ENCODE results near the gene LAMTOR1. TPM values are rescaled to one million over a fixed set of nuclear protein-coding genes. Genes with fewer than 3 reads are reported as not detected.

Gene LAMTOR1
- total and polyA plus RNA-seq, 2 donors (not counting 1 experiment from before 2014, with no cell fraction given): 71.0 to 104 TPM

- DNase-seq (no peak), ATAC-seq (ENCODE audit: low read depth) (no peak)
- Histone ChIP-seq H3K9ac (ENCODE audit: low read length) (no peak overlapping the region), H2AFZ (ENCODE audit: insufficient read depth, low read depth, low read length, poor library complexity, severe bottlenecking) (no peak overlapping the region), H3K4me3 (ENCODE audit: control extremely low read depth in 1 of 5, extremely low read depth in 1 of 5, insufficient read depth in 1 of 5, low read depth in 2 of 5, low read length in 4 of 5) (no peak overlapping the region), H3K4me1 (ENCODE audit: control insufficient read depth in 2 of 2, insufficient read depth in 2 of 2, low read length in 2 of 2) (peaks cover 11 to 22% of the 10 kb centered on the region in 2 donors), H3K27me3 (replicated peaks in 1 of 4; ENCODE audit: control extremely low read depth in 1 of 4, control insufficient read depth in 3 of 4, insufficient read depth in 4 of 4, low read length in 3 of 4) (no peaks in the 10 kb centered on the region), H3K36me3 (replicated peaks in 1 of 2; ENCODE audit: control extremely low read depth in 1 of 2, control insufficient read depth in 1 of 2, extremely low read depth in 1 of 2, insufficient read depth in 2 of 2, low read length in 1 of 2) (peaks cover 0 to 10% of the 10 kb centered on the region in 2 experiments), H3K79me2 (ENCODE audit: control insufficient read depth, insufficient read depth, low read length) (peaks cover 8% of the 10 kb centered on the region), H3K27ac (ENCODE audit: low read length in 2 of 2) (no peak overlapping the region), H3K4me2 (replicated peaks; ENCODE audit: low read depth, low read length, poor library complexity, severe bottlenecking) (no peak overlapping the region), H3K9me3 (ENCODE audit: control extremely low read depth in 1 of 3, control insufficient read depth in 2 of 3, insufficient read depth in 1 of 3, low read length in 2 of 3) (no peaks in the 10 kb centered on the region), H4K20me1 (ENCODE audit: control insufficient read depth, insufficient read depth, low read length, poor library complexity, severe bottlenecking) (no peaks in the 10 kb centered on the region)
- Mint-ChIP-seq H3K27ac (no peak overlapping the region), H3K4me1 (peaks cover 24% of the 10 kb centered on the region), H3K4me3 (no peak overlapping the region), H3K27me3 (no peaks in the 10 kb centered on the region), H3K9me3 (ENCODE audit: insufficient read depth) (no peaks in the 10 kb centered on the region)
- ChIA-PET POLR2A (no interaction called here), CTCF (interaction anchor here (4.6 kb wide), 1 partner anchor 59 kb away, joined by 49 read pairs; no protein-coding TSS in a partner anchor)
- 94% methylated on average over 3 of the region's 4 CpGs for WGBS (ENCODE audit: insufficient coverage)
- intact Hi-C loops (cut with micrococcal nuclease): no loop called here
- no peak for TF ChIP-seq EZH2 (IDR thresholded peaks at IDR 0.05; ENCODE audit: borderline replicate concordance, insufficient read depth, low read depth, low read length, poor library complexity, severe bottlenecking)
- TF ChIP-seq CTCF (IDR thresholded peaks at IDR 0.05): no peak
Observed at GRCh38 chr11:72084076-72084475, 19.0 kb downstream of the LAMTOR1 start.

GRCh38 chr11:72083414-72083813 is 19.7 kb downstream of the LAMTOR1 start:
- ATAC-seq (ENCODE audit: low read depth) (no peak), DNase-seq (no peak)
- Histone ChIP-seq H3K79me2 (ENCODE audit: control insufficient read depth, insufficient read depth, low read length) (peaks cover 15% of the 10 kb centered on the region), H3K9me3 (ENCODE audit: control extremely low read depth in 1 of 3, control insufficient read depth in 2 of 3, insufficient read depth in 1 of 3, low read length in 2 of 3) (no peaks in the 10 kb centered on the region), H3K4me2 (replicated peaks; ENCODE audit: low read depth, low read length, poor library complexity, severe bottlenecking) (no peak overlapping the region), H3K9ac (ENCODE audit: low read length) (no peak overlapping the region), H3K4me3 (ENCODE audit: control extremely low read depth in 1 of 5, extremely low read depth in 1 of 5, insufficient read depth in 1 of 5, low read depth in 2 of 5, low read length in 4 of 5) (no peak overlapping the region), H3K36me3 (replicated peaks in 1 of 2; ENCODE audit: control extremely low read depth in 1 of 2, control insufficient read depth in 1 of 2, extremely low read depth in 1 of 2, insufficient read depth in 2 of 2, low read length in 1 of 2) (peaks cover 0 to 4% of the 10 kb centered on the region in 2 experiments), H2AFZ (ENCODE audit: insufficient read depth, low read depth, low read length, poor library complexity, severe bottlenecking) (no peak overlapping the region), H4K20me1 (ENCODE audit: control insufficient read depth, insufficient read depth, low read length, poor library complexity, severe bottlenecking) (no peaks in the 10 kb centered on the region), H3K27me3 (replicated peaks in 1 of 4; ENCODE audit: control extremely low read depth in 1 of 4, control insufficient read depth in 3 of 4, insufficient read depth in 4 of 4, low read length in 3 of 4) (no peaks in the 10 kb centered on the region), H3K4me1 (ENCODE audit: control insufficient read depth in 2 of 2, insufficient read depth in 2 of 2, low read length in 2 of 2) (peaks cover 11 to 22% of the 10 kb centered on the region in 2 donors), H3K27ac (ENCODE audit: low read length in 2 of 2) (no peak overlapping the region)
- no peak overlapping the region for H3K4me3 Mint-ChIP-seq
- CTCF ChIA-PET: no interaction called here
- H3K27me3 Mint-ChIP-seq: no peaks in the 10 kb centered on the region
- H3K4me1 Mint-ChIP-seq: peaks cover 30% of the 10 kb centered on the region
- TF ChIP-seq CTCF (IDR thresholded peaks at IDR 0.05) (no peak), EZH2 (IDR thresholded peaks at IDR 0.05; ENCODE audit: borderline replicate concordance, insufficient read depth, low read depth, low read length, poor library complexity, severe bottlenecking) (no peak)
- H3K27ac Mint-ChIP-seq: no peak overlapping the region
- POLR2A ChIA-PET: no interaction called here
- H3K9me3 Mint-ChIP-seq (ENCODE audit: insufficient read depth): no peaks in the 10 kb centered on the region
- WGBS (ENCODE audit: insufficient coverage): no CpG with 5 or more reads among the region's 2 CpGs
- intact Hi-C loops (cut with micrococcal nuclease): no loop called here

Data from B cell (primary cell).